ENCODE measurements around the gene CDC42SE2. TPM values are rescaled to one million over a fixed set of nuclear protein-coding genes. Genes with fewer than 3 reads are reported as not detected.

The CDC42SE2 gene
- total RNA-seq, 4 donors from 2014 or later: 30.0 to 48.3 (median 39.4) TPM

DNA sequence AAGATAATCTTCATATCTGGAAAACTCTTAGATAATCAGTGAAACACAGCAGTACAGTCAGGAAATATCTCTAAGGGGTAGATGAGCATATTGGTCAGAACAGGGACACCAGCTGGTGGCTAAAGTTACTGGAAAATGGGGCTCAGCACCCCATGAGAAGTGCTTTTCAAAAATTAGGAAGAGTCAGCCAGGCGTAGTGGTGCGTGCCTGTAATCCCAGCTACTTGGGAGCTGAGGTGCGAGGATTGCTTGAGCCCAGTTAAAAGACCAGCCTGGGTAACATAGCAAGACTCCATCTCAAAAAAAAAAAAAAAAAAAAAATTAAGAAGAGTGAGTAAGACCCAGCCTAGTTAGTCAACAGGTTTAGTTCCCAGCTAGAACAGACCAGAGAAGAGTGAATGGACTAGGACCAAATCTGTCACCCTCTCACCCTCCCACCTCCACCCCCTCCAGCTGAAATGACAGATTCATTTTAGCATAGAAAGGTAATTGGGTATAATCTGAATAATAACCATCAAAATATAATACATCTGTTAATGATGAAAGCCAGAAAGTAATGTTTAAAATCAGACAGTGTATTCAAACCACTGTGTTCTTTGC is 120.9 kb downstream of the CDC42SE2 start:
- TF ChIP-seq, protein P1, sequence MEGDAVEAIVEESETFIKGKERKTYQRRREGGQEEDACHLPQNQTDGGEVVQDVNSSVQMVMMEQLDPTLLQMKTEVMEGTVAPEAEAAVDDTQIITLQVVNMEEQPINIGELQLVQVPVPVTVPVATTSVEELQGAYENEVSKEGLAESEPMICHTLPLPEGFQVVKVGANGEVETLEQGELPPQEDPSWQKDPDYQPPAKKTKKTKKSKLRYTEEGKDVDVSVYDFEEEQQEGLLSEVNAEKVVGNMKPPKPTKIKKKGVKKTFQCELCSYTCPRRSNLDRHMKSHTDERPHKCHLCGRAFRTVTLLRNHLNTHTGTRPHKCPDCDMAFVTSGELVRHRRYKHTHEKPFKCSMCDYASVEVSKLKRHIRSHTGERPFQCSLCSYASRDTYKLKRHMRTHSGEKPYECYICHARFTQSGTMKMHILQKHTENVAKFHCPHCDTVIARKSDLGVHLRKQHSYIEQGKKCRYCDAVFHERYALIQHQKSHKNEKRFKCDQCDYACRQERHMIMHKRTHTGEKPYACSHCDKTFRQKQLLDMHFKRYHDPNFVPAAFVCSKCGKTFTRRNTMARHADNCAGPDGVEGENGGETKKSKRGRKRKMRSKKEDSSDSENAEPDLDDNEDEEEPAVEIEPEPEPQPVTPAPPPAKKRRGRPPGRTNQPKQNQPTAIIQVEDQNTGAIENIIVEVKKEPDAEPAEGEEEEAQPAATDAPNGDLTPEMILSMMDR (IDR thresholded peaks at IDR 0.05; ENCODE audit: low read depth): no peak

DNA sequence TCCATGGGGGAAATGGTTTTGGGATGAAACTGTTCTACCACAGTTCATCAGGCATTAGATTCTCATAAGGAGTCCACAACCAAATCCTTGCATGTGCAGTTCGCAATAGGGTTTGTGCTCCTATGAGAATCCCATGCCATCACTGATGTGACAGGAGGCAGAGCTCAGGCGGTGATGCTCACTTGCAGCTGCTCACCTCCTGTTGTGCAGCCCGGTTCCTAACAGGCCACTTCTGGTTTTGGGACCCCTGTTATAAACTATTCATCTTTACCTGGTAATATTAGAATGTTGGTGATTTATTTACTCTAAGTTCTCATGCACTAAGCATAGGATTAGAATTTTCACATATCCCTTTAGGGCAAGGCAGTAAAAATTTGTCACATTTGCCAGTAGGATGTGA is 122.3 kb downstream of the CDC42SE2 start:
- TF ChIP-seq, protein P1 (IDR thresholded peaks at IDR 0.05; ENCODE audit: low read depth): no peak

DNA sequence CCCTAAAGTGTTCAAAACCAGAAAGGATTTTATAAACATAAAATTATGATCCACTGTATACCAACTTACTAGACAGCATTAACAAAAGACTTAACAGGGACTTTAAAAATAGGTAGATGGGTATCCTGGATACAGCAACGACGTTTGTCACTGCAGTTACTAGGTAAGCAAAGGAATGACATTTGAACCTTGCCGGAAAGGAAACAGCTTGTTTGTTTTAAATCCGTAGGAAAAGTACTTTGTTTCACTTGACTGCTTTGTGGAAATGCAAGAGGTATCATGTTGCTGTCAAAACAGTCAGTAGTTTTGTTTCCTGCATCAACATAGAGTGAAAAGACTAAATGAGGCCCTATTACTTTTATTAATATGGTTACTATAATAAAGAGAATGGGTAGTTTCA is 122.9 kb downstream of the CDC42SE2 start:
- TF ChIP-seq, protein P1 (IDR thresholded peaks at IDR 0.05; ENCODE audit: low read depth): no peak

DNA sequence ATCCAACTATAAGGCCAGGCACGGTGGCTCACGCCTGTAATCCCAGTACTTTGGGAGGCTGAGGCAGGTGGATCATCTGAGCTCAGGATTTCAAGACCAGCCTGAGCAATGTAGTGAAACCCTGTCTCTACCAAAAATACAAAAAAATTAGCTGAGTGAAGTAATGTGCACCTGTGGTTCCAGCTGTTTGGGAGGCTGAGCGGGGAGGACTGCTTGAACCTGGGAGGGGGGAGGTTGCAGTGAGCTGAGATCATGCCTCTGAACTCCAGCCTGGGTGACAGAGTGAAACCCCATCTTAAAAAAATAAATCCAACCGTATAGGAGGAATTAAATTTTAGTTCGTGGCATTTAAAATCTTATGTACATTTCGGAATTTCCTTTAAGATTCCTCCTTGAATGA is 123.4 kb downstream of the CDC42SE2 start:
- TF ChIP-seq, protein P1 (IDR thresholded peaks at IDR 0.05; ENCODE audit: low read depth): no peak

DNA sequence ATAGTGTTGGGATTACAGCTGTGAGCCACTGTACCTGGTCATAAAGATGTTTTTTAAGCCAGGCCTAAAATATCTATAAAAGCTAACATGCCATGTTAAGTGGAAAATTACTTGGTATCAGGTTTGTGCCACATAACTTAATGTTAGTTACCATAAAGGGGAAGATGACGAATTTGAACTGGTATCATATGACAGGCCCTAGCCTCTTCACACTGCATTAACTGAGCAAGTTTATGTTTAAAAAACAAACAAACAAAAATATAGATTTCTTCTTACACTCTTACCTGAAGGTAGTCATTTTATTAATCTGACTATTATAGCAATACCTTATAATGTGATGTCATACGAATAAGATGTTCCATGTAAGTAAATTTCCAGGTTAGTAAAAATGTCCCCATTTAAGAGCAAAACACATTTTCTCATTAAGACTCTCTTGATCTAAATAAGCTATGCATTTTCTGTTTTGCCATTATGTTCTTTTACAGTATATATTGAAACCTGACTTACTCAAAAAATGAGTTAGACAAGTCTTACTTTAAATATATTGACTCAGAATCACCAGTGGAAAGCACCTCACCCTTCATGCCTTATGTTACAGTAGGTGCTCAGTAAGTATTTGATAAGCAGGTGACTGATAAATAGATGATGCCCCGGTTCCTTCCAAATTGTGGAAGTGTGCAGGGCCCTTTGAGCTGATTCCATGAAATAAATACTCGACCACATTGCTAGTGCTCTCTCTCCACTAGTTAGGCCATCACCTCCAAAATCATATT is 125.4 kb downstream of the CDC42SE2 start:
- TF ChIP-seq, protein P1 (IDR thresholded peaks at IDR 0.05; ENCODE audit: low read depth): no peak

DNA sequence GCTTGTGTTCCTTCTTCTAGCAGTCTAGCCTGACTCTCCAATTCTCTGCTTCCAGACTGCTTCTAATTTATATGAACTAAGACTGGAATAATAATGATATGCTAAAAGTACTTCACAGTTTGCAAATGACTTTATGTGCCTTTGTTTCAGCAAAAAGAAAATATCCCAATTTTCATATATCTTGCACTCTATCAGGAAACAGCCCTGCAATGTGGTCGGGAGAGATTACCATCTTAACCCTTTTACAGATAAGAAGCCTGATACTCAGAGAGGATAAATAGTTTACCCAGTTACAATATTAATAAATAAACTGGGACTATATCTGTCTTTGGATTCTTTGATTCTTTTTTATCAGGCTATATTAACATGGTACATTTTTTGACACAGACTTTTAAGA is 126.0 kb downstream of the CDC42SE2 start:
- TF ChIP-seq, protein P1 (IDR thresholded peaks at IDR 0.05; ENCODE audit: low read depth): no peak

DNA sequence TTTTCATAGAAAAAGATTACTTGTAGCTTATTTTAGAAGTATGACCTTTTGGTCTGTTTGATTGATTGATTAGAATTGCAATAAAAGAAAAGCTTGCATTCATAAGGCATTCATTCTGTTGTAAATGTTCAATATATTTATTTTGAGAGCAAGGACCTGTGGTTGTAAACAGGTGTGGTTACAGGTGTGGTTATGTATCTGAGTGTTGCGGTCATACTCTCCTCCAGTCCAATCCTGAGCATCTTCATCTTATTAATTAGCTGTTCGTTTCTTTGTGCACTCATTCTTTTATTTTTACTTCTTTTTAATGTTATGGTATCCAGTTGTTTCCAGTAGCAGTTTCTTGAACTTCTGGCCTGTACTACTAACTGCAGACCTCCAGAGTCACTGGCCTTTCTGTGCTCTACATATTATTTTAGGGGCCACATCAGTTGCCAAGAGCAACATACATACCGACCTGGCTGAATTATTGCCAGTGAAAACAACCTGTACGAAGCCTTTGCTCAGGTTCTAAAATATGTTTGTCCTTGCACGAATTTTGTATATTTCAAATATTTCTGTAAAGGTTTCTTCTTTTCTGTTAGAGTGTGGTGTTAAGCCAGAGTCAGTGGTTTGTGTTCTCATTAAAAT is 128.7 kb downstream of the CDC42SE2 start:
- TF ChIP-seq, protein P1 (IDR thresholded peaks at IDR 0.05; ENCODE audit: low read depth): no peak
